SK-N-SH (cell line): ENCODE measurements around the gene THYN1.

Experiments
- CTCF ChIP-seq: fragments of 200-600 bp; sonication (generic); IDR thresholded peaks from 2 replicates; pipeline ENCODE4 v1.6.1; 2017; ENCODE audit warnings: antibody characterized with exemption, mild to moderate bottlenecking, moderate library complexity
- EP300 ChIP-seq, 2 experiments: IDR thresholded peaks; 2 replicates each; pipeline versions ENCODE4 v1.4.0 to v1.6.1; 2012; ENCODE audit warnings: borderline replicate concordance in 1 of 2, low read depth in 1 of 2, low read length in 1 of 2
- EZH2phosphoT487 ChIP-seq: fragments of 200-600 bp; sonication (generic); IDR thresholded peaks from 2 replicates; pipeline ENCODE4 v1.6.1; 2017; ENCODE audit warnings: low read depth, mixed run types, mild to moderate bottlenecking, antibody characterized with exemption, moderate library complexity, borderline replicate concordance
- FOSL2 ChIP-seq: IDR thresholded peaks from 2 replicates; pipeline ENCODE4 v1.4.0; 2012; ENCODE audit warnings: low read depth, mild to moderate bottlenecking, moderate library complexity, borderline replicate concordance
- FOXJ3 ChIP-seq: sonication (generic); formaldehyde crosslinking; IDR thresholded peaks from 2 replicates; pipeline ENCODE4 v1.5.1; 2020; ENCODE audit warnings: mild to moderate bottlenecking, missing genetic modification reagents
- GABPA ChIP-seq: IDR thresholded peaks from 2 replicates; pipeline ENCODE4 v1.4.0; 2012; ENCODE audit warnings: low read depth, mild to moderate bottlenecking
- IRF3 ChIP-seq: fragments of 150-350 bp; IDR thresholded peaks from 2 replicates; pipeline ENCODE4 v1.6.1; 2016; ENCODE audit warnings: mild to moderate bottlenecking, low read depth, low read length
- MXI1 ChIP-seq: IDR thresholded peaks from 2 replicates; pipeline ENCODE4 v1.6.1; 2012; ENCODE audit warnings: mild to moderate bottlenecking, low read depth, low read length, improper control_type of control experiment
- PBX3 ChIP-seq: IDR thresholded peaks from 2 replicates; pipeline ENCODE4; 2012
- POLR2AphosphoS5 ChIP-seq: IDR thresholded peaks from 2 replicates; pipeline ENCODE4 v1.6.1; 2012; ENCODE audit warnings: low read depth, low read length
- RFX5 ChIP-seq: IDR thresholded peaks from 2 replicates; pipeline ENCODE4 v1.6.1; 2012; ENCODE audit warnings: mild to moderate bottlenecking, improper control_type of control experiment, low read length
- TEAD4 ChIP-seq: IDR thresholded peaks from 2 replicates; pipeline ENCODE4 v1.4.0; 2012; ENCODE audit warnings: mild to moderate bottlenecking, borderline replicate concordance; ENCODE audit not compliant: insufficient read depth
- USF2 ChIP-seq: fragments of 150-350 bp; IDR thresholded peaks from 2 replicates; pipeline ENCODE4 v1.6.1; 2017; ENCODE audit warnings: antibody characterized with exemption, low read length, low read depth, borderline replicate concordance
- YY1 ChIP-seq: IDR thresholded peaks from 2 replicates; pipeline ENCODE4 v1.4.0; 2012; ENCODE audit warnings: low read depth, mild to moderate bottlenecking

- TF ChIP-seq FOSL2 (no peak), CTCF (no peak), POLR2AphosphoS5 (no peak), EZH2phosphoT487 (no peak), MXI1 (no peak), FOXJ3 (CRISPR knock-in tag) (no peak), YY1 (no peak), RFX5 (no peak), PBX3 (no peak), TEAD4 (no peak), GABPA (no peak), IRF3 (no peak), EP300 (IDR thresholded peaks at IDR 0.05; ENCODE audit: borderline replicate concordance in 1 of 2, low read depth in 1 of 2, low read length in 1 of 2) (no peak), USF2 (no peak)
Observed at GRCh38 chr11:134257101-134257500, 3.9 kb upstream of the THYN1 start.
